HEK293T (cell line): Measurements from ENCODE around the gene AKAP6.

Experiments used
- ARNT ChIP-seq: fragments of 450-650 bp; IDR thresholded peaks from 2 replicates; pipeline ENCODE4 v1.6.1; 2017; ENCODE audit warnings: mild to moderate bottlenecking
- BHLHE40 ChIP-seq: fragments of 450-650 bp; IDR thresholded peaks from 2 replicates; pipeline ENCODE4 v1.6.1; 2016; ENCODE audit warnings: mild to moderate bottlenecking, moderate library complexity, borderline replicate concordance
- FOXA1 ChIP-seq: fragments of 450-650 bp; IDR thresholded peaks from 2 replicates; pipeline ENCODE4 v1.6.1; 2016; ENCODE audit warnings: mild to moderate bottlenecking
- FOXK2 ChIP-seq: fragments of 450-650 bp; IDR thresholded peaks from 2 replicates; pipeline ENCODE4 v1.6.1; 2016; ENCODE audit warnings: mild to moderate bottlenecking
- FOXM1 ChIP-seq: fragments of 450-650 bp; IDR thresholded peaks from 2 replicates; pipeline ENCODE4 v1.6.1; 2017; ENCODE audit warnings: mild to moderate bottlenecking, borderline replicate concordance
- HDGF ChIP-seq: fragments of 450-650 bp; IDR thresholded peaks from 2 replicates; pipeline ENCODE4 v1.6.1; 2017; ENCODE audit warnings: antibody characterized with exemption, borderline replicate concordance
- L3MBTL2 ChIP-seq: fragments of 450-650 bp; conservative IDR thresholded peaks from 2 replicates; pipeline ENCODE4 v1.6.1; 2016; ENCODE audit warnings: mild to moderate bottlenecking
- LEF1 ChIP-seq: fragments of 450-650 bp; IDR thresholded peaks from 2 replicates; pipeline ENCODE4 v1.6.1; 2017; ENCODE audit warnings: mild to moderate bottlenecking, borderline replicate concordance
- SP1 ChIP-seq: fragments of 450-650 bp; IDR thresholded peaks from 2 replicates; pipeline ENCODE4 v1.6.1; 2017
- SUZ12 ChIP-seq: fragments of 450-650 bp; IDR thresholded peaks from 2 replicates; pipeline ENCODE4 v1.6.1; 2016; ENCODE audit warnings: mild to moderate bottlenecking
- TARDBP ChIP-seq: fragments of 450-650 bp; IDR thresholded peaks from 2 replicates; pipeline ENCODE4 v1.6.1; 2016
- ZNF384 ChIP-seq: fragments of 450-650 bp; IDR thresholded peaks from 2 replicates; pipeline ENCODE4 v1.6.1; 2016

DNA sequence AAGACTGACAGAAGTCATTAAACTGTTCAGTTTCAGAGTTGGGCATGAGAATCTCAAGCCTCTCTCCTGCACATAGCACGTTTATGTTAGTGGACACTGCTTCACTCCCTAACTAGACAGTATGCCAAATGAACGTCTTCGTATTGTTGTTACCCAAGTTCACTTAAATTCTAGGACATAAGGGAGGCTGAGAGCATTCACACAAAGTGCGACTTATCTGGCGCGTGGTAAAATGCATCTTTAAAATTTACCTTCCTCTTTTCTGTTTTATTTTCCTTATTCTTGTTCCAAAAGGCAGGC lies 166.3 kb downstream of the AKAP6 start:
- TF ChIP-seq FOXK2, result no peak
- TF ChIP-seq SP1, result no peak
- TF ChIP-seq SUZ12, result no peak
- TF ChIP-seq L3MBTL2, result no peak
- no peak for TF ChIP-seq LEF1
- TF ChIP-seq FOXA1, result no peak
- no peak for TF ChIP-seq TARDBP
- no peak for TF ChIP-seq ZNF384
- TF ChIP-seq HDGF, result no peak
- TF ChIP-seq ARNT, result no peak
- no peak for TF ChIP-seq BHLHE40
- TF ChIP-seq FOXM1, result no peak
